Smooth muscle cell of the brain vasculature (primary cell): ENCODE results near the gene PEAK1.

Experiments used
- DNase-seq: peaks from one replicate; pipeline ENCODE4 v3.0.0-alpha.2; 2012; ENCODE audit warnings: low read depth, low spot score

PEAK1 gene, protein sequence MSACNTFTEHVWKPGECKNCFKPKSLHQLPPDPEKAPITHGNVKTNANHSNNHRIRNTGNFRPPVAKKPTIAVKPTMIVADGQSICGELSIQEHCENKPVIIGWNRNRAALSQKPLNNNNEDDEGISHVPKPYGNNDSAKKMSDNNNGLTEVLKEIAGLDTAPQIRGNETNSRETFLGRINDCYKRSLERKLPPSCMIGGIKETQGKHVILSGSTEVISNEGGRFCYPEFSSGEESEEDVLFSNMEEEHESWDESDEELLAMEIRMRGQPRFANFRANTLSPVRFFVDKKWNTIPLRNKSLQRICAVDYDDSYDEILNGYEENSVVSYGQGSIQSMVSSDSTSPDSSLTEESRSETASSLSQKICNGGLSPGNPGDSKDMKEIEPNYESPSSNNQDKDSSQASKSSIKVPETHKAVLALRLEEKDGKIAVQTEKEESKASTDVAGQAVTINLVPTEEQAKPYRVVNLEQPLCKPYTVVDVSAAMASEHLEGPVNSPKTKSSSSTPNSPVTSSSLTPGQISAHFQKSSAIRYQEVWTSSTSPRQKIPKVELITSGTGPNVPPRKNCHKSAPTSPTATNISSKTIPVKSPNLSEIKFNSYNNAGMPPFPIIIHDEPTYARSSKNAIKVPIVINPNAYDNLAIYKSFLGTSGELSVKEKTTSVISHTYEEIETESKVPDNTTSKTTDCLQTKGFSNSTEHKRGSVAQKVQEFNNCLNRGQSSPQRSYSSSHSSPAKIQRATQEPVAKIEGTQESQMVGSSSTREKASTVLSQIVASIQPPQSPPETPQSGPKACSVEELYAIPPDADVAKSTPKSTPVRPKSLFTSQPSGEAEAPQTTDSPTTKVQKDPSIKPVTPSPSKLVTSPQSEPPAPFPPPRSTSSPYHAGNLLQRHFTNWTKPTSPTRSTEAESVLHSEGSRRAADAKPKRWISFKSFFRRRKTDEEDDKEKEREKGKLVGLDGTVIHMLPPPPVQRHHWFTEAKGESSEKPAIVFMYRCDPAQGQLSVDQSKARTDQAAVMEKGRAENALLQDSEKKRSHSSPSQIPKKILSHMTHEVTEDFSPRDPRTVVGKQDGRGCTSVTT (N-terminal part only)

DNA sequence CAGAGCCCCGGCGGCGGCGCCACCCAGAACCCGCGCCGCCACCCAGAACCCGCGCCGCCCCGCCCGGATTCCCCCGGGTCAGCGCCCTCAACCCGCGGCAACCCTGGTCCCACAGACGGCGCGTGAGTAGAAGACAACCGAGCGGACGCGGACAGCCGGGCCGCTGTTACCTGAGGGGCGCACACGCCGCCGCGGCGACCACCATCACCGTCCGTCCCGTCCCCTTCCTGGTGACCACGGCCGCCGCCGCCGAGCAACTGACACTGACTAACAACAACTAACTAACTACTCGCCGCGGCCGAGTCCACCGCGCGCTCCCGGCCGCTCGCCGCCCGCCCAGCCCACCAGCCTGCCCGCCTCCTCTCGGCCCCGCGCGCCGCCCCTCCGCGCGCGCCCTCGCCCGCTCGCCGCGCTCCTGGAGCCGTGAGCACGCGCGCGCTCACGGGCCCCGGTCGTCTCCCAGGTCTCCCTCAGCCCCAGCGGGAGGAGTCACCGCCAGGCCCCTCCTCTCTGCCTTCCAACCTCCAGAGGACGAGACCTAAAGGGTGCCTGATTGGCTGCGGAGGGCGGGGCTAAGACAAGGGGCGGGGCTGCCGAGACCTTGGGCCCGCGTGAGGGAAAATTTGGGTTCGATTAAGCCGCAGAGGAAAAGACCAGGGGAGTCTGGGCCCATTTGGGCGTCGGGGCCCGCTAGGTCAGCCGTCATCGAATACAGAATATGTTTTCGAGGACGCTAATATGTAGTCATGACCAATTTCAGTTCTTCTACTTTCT lies at the start of gene PEAK1:
Gene PEAK1, minus strand, starts transcription at position 269 of the 774 bp plus-strand sequence. CDS start 238,178 bp downstream, outside the sequence.
- peak; percentile 98 for DNase-seq

DNA sequence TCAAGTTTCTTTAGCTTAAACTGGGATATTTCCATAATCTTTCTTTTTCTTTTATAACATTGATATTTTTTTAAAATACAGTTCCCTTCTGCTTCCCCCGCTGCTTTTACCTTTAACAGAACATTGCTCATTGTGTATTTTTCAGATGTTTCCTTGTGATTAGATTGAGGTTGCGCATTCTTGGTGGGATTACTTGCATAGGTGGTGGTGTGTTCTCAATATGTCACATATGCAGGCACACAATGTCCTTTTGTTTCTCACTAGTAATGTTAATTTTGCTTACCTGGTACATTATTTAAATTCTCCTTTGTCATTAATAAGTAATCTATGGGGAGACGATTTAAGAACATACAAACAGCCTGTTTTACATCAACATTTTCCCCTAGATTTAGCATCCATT lies 49.0 kb upstream of the PEAK1 start:
- no peak for DNase-seq

DNA sequence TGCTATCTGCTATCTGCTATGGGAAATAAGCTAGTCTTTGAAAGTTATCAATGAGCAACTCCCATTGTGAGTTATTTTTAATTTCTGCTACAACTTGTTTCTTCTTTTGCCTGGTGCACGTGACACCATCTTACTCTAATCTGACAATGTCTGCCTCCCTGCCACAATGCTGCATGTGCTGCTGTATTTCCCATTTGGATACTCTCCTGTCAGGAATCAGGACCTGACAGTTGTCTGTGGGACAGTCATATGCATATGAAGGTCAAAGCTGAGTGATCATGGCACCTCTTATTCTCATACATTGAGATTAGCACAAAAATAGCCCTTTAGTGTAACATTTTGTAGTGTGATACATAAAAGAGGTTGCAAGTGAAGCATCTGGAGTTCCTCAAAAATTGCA lies 46.6 kb upstream of the PEAK1 start:
- no peak for DNase-seq

- no peak for DNase-seq
These were observed 44.4 kb upstream of the PEAK1 start for GRCh38 chr15:77464129-77464865.

DNA sequence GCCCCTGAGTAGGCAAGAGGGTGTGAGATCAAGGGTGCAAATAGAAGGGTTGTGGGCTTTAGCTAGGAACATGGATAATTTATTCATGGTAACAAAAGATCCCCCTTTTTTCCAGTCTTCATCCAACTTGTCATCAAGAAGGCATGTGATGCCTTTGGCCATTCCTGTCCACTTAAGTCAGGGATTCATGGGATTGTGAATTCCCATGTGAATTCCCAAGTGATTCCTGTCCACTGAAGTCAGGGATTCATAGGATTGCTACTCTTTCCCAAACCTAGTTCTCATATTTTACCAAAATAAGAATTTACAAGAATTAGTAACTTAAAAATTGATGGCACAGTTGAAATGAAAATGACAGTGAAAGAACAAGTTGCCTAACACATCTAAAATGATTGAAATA lies 41.6 kb upstream of the PEAK1 start:
- no peak for DNase-seq

GRCh38 chr15:77459031-77459430 lies 39.1 kb upstream of the PEAK1 start:
- no peak for DNase-seq

DNA sequence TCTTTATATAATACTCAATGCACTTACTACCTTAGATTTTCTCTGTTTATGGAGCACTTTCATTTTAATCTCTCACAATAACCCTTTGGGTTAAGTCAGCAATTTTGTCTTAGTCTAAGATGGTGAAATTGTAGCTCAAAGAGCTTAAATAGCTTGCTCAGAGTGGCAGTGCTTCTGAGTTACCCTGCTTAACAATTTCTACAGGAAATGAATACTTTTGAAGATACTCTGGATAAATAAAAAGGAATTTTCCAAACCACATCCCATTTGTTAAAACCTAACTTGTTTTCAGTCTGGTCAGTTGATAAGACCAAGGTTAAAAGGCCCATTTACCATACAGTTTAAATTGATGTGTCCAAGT lies 38.0 kb upstream of the PEAK1 start:
- DNase-seq: no peak

GRCh38 chr15:77457191-77457904 lies 37.4 kb upstream of the PEAK1 start:
- no peak for DNase-seq

DNA sequence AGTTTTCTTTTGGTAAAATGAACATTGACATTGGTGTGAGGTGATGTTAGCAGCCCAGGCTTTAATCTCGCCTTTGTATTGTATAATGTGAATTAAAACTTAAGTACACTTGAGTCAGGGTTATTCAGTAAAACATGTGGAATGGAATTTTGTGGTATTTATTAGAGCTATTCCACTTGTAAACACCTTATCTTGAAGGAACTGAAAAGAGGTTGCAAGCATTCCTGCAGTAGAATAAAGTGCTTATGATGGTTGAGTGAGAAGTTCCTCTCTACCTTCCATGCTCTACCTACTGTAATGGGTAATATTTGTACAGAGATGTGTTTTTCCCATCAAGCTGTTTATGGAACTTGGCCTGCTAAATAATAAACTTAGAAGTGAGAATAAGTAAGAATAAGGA lies 36.8 kb upstream of the PEAK1 start:
- DNase-seq: no peak

DNA sequence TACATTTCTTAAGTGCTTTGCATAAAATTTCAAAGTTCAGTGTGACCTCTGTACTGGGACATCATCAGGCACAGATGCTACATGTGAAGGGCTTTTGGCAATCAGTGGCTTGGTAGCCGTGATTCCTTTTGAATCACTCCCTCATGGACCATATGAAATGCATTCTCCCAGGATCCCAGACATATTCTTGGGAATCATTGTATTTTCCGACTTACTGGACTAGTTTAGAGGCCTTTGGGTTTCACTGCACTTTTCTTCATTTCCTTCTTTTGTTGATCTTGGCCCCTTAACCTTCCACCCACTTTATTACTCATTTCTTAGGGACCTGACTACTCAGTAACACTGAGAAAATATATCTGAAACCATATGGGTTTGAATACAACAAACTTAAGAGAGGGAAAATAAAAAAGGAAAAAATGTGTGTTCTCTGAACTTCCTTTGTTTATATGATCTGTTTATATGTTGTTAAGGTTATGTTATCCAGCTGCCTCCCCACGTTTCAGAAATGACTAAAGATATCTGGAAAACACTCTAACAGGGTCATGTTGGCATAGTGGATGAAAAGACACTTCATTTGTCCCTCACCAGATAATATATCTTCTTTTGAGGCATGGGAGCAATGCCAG lies 35.9 kb upstream of the PEAK1 start:
- peak; percentile 55 for DNase-seq

- DNase-seq: no peak
These were observed 35.0 kb upstream of the PEAK1 start for GRCh38 chr15:77454951-77455350.

DNA sequence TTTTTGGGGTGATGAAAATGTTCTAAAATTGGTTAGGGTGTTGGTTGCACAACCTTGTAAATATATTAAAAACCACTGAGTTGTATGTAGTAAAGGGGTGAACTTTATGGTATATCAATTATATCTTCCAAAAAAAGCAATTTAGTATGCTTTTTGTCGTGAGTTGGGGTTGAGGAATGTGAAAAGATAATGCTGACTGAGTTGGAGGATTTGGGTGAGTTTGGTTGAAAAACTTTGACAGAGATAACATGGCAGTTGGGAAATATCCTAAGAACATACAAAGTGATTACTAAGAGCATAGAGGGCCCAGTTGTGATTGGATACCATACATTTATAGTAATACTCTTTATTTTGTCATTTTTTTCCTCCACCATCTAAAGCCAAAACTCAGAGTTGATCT lies 34.4 kb upstream of the PEAK1 start:
- no peak for DNase-seq

DNA sequence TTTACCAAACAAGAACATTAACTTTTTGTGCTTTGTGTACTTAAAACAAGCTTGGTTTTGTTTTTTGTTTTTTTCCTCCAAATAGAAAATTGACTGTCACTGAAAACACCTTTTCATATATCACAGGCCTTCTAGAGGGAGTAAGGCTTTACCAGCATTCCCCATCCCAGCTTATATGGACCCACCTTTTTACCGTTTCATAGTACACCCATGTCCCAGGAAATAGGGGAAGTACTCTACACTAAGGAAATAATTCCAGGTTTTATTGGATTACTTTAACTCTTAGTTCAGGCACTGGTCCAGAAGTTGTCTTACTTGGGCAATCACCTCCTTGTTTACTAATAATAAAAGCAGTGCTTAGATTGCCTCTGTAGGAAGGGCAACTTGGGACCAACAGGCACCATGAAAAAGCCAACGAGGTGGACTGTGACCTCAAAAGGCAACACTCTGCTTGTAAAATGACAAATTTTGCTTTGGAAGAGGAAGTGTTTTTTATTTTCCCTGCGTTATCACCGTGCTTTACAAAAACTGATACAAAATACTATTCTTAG lies 27.0 kb upstream of the PEAK1 start:
- no peak for DNase-seq

- DNase-seq: no peak
These were observed 20.6 kb upstream of the PEAK1 start for GRCh38 chr15:77440378-77440999.

GRCh38 chr15:77437264-77437663 lies 17.4 kb upstream of the PEAK1 start:
- no peak for DNase-seq

DNA sequence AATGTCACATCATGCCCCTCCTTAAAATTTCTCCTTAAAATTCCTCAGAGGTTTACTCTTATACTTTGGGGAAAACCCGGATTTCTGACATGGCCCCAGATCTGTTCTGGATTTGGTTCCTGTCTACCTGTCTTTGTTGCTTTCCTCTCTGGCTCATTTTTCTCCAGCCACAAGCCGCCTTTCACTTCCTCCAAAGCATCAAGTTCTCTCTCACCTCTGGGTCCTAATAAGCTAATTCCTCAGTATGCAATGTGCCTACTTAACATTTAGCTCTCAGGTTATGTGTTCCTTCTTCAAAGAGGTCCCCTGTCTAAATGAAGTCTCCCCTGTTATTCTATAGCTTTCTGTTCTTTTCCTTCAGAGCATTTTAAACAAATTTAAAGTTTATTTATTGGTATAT lies 16.9 kb upstream of the PEAK1 start:
- DNase-seq: no peak

- no peak for DNase-seq
These were observed 10.7 kb upstream of the PEAK1 start for GRCh38 chr15:77430652-77431051.

GRCh38 chr15:77430213-77430612 lies 10.3 kb upstream of the PEAK1 start:
- DNase-seq: no peak

DNA sequence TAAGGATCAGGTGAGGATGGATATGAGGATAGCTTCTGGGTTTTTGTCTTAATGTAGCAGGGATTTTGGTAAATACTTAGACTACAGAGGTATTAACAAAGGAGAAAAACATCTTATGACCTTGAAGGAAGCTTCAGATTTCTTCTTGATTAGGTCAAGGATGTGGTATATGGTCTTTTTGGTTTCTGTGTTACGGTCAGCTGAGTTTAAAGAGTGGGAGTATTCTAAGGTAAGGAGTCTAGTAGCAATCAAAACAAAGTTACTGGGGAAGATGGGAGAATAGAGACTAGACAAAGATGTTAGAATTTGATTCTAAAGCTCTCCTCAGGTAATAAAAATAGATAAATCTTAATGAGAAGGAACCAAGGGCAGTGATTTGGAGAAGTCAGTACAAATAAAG lies 7.0 kb upstream of the PEAK1 start:
- no peak for DNase-seq
